GM23248 (cell line): ENCODE results near the gene PDGFRB. TPM values are rescaled to one million over a fixed set of nuclear protein-coding genes. Genes with fewer than 3 reads are reported as not detected.

Experiments used
- DNase-seq: peaks from one replicate; pipeline ENCODE4 v3.0.0-alpha.2; 2015
- H2AFZ ChIP-seq: fragments of 200-600 bp; sonication (generic); 2 replicates; pipeline ENCODE4 v1.6.1; 2016; ENCODE audit warnings: antibody characterized with exemption
- H3F3A ChIP-seq: fragments of 200-600 bp; sonication (generic); 2 replicates; pipeline ENCODE4 v1.6.1; 2016; ENCODE audit warnings: mild to moderate bottlenecking, antibody characterized with exemption, mixed run types; ENCODE audit not compliant: insufficient read depth
- H3K27ac ChIP-seq: fragments of 200-600 bp; sonication (generic); 2 replicates; pipeline ENCODE4 v1.5.1; 2016; ENCODE audit warnings: mild to moderate bottlenecking
- H3K27me3 ChIP-seq: fragments of 200-600 bp; sonication (generic); replicated peaks from 2 replicates; pipeline ENCODE4 v1.6.1; 2016; ENCODE audit warnings: mild to moderate bottlenecking; ENCODE audit not compliant: insufficient read depth
- H3K36me3 ChIP-seq: fragments of 200-600 bp; sonication (generic); 2 replicates; pipeline ENCODE4 v1.6.1; 2016; ENCODE audit warnings: low read depth, mild to moderate bottlenecking
- H3K4me1 ChIP-seq: fragments of 200-600 bp; sonication (generic); 2 replicates; pipeline ENCODE4 v1.6.1; 2016; ENCODE audit warnings: mild to moderate bottlenecking; ENCODE audit not compliant: insufficient read depth
- H3K4me2 ChIP-seq: fragments of 200-600 bp; sonication (generic); one replicate; pipeline ENCODE4 v1.6.1; 2016; ENCODE audit warnings: mild to moderate bottlenecking; ENCODE audit not compliant: unreplicated experiment
- H3K4me3 ChIP-seq: fragments of 200-600 bp; sonication (generic); 2 replicates; pipeline ENCODE4 v1.5.1; 2016; ENCODE audit warnings: mild to moderate bottlenecking
- H3K79me2 ChIP-seq: fragments of 200-600 bp; sonication (generic); 2 replicates; pipeline ENCODE4 v1.6.1; 2016; ENCODE audit warnings: mild to moderate bottlenecking; ENCODE audit not compliant: insufficient read depth
- H3K9ac ChIP-seq: fragments of 200-600 bp; sonication (generic); 2 replicates; pipeline ENCODE4 v1.6.1; 2016; ENCODE audit warnings: mild to moderate bottlenecking
- H3K9me2 ChIP-seq: fragments of 200-600 bp; sonication (generic); 2 replicates; pipeline ENCODE4 v1.6.1; 2016; ENCODE audit warnings: mixed run types, mild to moderate bottlenecking, moderate library complexity; ENCODE audit not compliant: insufficient read depth
- H3K9me3 ChIP-seq: fragments of 200-600 bp; sonication (generic); one replicate; pipeline ENCODE4 v1.6.1; 2017; ENCODE audit warnings: low read depth
- H4K20me1 ChIP-seq: fragments of 200-600 bp; sonication (generic); 2 replicates; pipeline ENCODE4 v1.6.0; 2016; ENCODE audit not compliant: insufficient read depth
- EZH2 ChIP-seq: fragments of 200-600 bp; sonication (generic); IDR thresholded peaks from 2 replicates; pipeline ENCODE4 v1.6.1; 2018; ENCODE audit warnings: antibody characterized with exemption, mild to moderate bottlenecking; ENCODE audit not compliant: insufficient read depth, poor library complexity, severe bottlenecking
- EZH2phosphoT487 ChIP-seq: fragments of 200-600 bp; sonication (generic); IDR thresholded peaks from 2 replicates; pipeline ENCODE4 v1.6.1; 2018; ENCODE audit warnings: antibody characterized with exemption, moderate library complexity, mild to moderate bottlenecking, low read depth; ENCODE audit not compliant: insufficient read depth
- WGBS, 2 experiments: methylation state at CpG; one replicate each; pipeline ENCODE4 v1.1.6; 2015 to 2017; ENCODE audit warnings: low lambda C conversion rate in 2 of 2, low coverage in 1 of 2; ENCODE audit errors: missing lambda C conversion rate in 2 of 2; 5-methylcytosine and 5-hydroxymethylcytosine counted together
- in situ Hi-C: fragments of 300-500 bp; cut with MboI; formaldehyde crosslinking; loops from 2 replicates; pipeline ENCODE4 v1.15.0; 2020
- polyA plus RNA-seq: library from polyadenylated mRNA; unstranded; fragments of >200 nt; fragmentation: Nextera tagmentation; extraction: Ambion mirVana; gene quantifications from 2 replicates; pipeline ENCODE4 v1.2.1, GENCODE V29; 2016
- total RNA-seq: library from RNA; depleted of rRNA; stranded (reverse); fragments of >200 nt; shearing (Covaris generic); gene quantifications from 2 replicates; pipeline ENCODE4 v1.2.3, GENCODE V29; 2014

PDGFRB gene
- total and polyA plus RNA-seq, 2 experiments from 2014 or later = 155 to 205 TPM

DNA sequence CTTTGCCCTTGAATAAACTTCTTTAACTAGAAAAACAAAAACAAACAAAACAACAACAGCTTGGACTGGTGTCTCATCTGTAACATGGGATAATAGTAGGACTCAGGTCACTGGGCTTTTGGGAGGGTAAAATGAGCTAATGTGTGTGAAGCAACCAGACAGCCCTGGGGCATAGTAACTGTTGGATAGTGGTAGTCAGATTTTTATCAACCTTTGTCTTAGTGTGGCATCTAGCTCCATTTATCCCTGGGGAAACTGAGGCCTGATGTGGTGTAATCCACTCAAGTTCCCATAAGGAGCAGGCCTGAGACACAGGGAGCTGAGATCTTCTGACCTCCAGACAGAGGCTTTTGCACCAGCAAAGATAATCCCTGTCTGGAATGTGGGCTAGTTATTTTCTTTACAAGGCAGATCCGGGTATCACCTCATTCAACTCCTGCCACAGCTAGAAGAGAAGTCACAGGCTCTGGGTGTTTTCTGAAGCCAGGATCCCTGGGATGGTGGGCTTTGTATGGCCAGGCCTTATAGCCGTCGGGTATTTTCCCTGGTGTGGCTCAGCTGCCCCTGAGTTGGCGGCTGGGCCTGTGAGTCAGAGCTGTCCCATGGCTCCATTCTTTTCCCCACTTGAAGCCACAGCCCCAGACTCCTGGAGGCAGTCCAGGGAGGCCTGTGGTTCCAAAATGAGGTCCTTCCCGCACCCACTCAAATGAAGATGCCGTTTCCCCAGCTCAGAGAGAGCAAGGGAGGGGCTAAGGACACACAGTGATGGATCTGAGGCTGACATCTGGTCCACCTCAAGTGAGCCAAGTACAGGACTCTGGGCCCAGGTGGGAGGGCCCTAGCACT is 43.2 kb downstream of the PDGFRB start:
- 0 to 3% methylated on average over 6 of the region's 6 CpGs for WGBS, 2 experiments

DNA sequence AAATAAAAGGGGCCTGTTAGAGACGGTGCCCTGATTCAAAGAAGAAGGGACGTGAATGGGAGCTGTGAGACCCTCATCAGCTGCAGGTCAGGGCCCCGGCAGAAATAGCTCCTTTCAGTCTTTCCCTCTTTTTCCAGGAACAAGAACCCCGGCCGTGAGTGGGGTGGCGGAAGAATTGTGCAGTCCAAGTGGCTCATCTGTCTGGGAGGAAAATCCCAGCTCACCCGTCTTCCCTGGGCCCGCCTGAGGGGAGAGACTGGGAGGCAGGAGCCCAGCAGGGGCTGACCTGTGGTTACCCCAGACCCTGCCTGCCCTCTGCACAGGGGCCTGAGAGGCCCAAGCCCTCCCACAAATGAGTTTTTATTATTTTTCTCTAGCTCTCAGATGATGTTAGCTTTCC is 44.5 kb downstream of the PDGFRB start:
- H3K36me3 ChIP-seq = 0 out of 2 replicates have a peak, but pooled peaks cover 4% of the 10 kb centered on the region
- peaks cover 38% of the 10 kb centered on the region for H3K4me1 ChIP-seq
- no peaks in the 10 kb centered on the region for H3K9me3 ChIP-seq
- no peak overlapping the region for H2AFZ ChIP-seq
- no peak overlapping the region for H3K4me2 ChIP-seq
- no peak overlapping the region for H3K9ac ChIP-seq
- H3F3A ChIP-seq = peaks cover 65% of the 10 kb centered on the region
- WGBS, 2 experiments = 80 to 81% methylated on average over 8 of the region's 8 CpGs
- H3K27me3 ChIP-seq = no peaks in the 10 kb centered on the region
- no peak overlapping the region for H3K4me3 ChIP-seq
- no peaks in the 10 kb centered on the region for H4K20me1 ChIP-seq
- H3K27ac ChIP-seq = no peak overlapping the region
- TF ChIP-seq EZH2 (no peak), EZH2phosphoT487 (no peak)
- no peak for DNase-seq
- no peaks in the 10 kb centered on the region for H3K9me2 ChIP-seq
- H3K79me2 ChIP-seq = no peaks in the 10 kb centered on the region
- in situ Hi-C loops = loop anchor here (25.0 kb wide), 1 partner anchor 274 kb away; no protein-coding TSS in a partner anchor

More for the DNA sequence above, 43.2 kb downstream of the PDGFRB start:
- H3K4me2 ChIP-seq = peak overlapping the region; percentile 9
- 0 out of 2 replicates have a peak, but pooled peaks cover 11% of the 10 kb centered on the region for H3K36me3 ChIP-seq
- H3K4me3 ChIP-seq = no peak overlapping the region
- H3K4me1 ChIP-seq = peaks cover 43% of the 10 kb centered on the region
- H3K9me3 ChIP-seq = no peaks in the 10 kb centered on the region
- TF ChIP-seq EZH2phosphoT487 (no peak), EZH2 (no peak)
- H3K27ac ChIP-seq = peak overlapping the region; percentile 88
- H2AFZ ChIP-seq = 0 out of 2 replicates have a peak overlapping the region, but pooled peaks have one; percentile 5
- DNase-seq = peak; percentile 97
- no peaks in the 10 kb centered on the region for H3K27me3 ChIP-seq
- in situ Hi-C loops = loop anchor here (25.0 kb wide), 1 partner anchor 275 kb away; no protein-coding TSS in a partner anchor
- peak overlapping the region; percentile 69 for H3K9ac ChIP-seq
- H3K79me2 ChIP-seq = no peaks in the 10 kb centered on the region
- no peaks in the 10 kb centered on the region for H4K20me1 ChIP-seq
- H3F3A ChIP-seq = peaks cover 67% of the 10 kb centered on the region
- no peaks in the 10 kb centered on the region for H3K9me2 ChIP-seq

DNA sequence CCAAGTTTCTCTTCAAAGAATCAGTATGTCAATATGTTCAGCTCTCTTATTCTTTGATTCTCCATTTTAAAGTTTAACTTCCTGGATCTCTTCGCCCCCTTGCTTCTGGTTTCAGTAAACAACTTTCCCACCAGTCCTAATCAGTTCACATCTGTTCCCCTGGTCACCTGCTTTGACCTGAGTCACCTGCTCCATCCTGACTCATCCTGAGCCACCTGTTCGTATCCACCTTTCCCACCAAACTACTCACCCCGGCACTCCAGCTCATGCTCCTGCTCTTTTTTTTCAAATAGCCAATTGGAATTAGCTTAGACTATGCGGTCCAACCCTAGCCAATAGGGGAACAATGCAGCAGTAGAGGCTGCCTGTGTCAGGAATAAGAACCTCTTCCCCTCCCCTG is 45.7 kb downstream of the PDGFRB start:
- Histone ChIP-seq H3K9me3 (no peaks in the 10 kb centered on the region), H3K9me2 (no peaks in the 10 kb centered on the region), H4K20me1 (no peaks in the 10 kb centered on the region), H3K79me2 (no peaks in the 10 kb centered on the region), H2AFZ (no peak overlapping the region), H3K27me3 (no peaks in the 10 kb centered on the region), H3K4me2 (no peak overlapping the region), H3K9ac (no peak overlapping the region), H3K4me3 (no peak overlapping the region), H3K4me1 (peaks cover 38% of the 10 kb centered on the region), H3K36me3 (no peaks in the 10 kb centered on the region), H3F3A (peaks cover 65% of the 10 kb centered on the region), H3K27ac (no peak overlapping the region)
- WGBS, 2 experiments = 79 to 80% methylated on average over 4 of the region's 4 CpGs
- DNase-seq = no peak
- TF ChIP-seq EZH2 = no peak
- TF ChIP-seq EZH2phosphoT487 = no peak
- in situ Hi-C loops = loop anchor here (25.0 kb wide), 1 partner anchor 273 kb away; no protein-coding TSS in a partner anchor

DNA sequence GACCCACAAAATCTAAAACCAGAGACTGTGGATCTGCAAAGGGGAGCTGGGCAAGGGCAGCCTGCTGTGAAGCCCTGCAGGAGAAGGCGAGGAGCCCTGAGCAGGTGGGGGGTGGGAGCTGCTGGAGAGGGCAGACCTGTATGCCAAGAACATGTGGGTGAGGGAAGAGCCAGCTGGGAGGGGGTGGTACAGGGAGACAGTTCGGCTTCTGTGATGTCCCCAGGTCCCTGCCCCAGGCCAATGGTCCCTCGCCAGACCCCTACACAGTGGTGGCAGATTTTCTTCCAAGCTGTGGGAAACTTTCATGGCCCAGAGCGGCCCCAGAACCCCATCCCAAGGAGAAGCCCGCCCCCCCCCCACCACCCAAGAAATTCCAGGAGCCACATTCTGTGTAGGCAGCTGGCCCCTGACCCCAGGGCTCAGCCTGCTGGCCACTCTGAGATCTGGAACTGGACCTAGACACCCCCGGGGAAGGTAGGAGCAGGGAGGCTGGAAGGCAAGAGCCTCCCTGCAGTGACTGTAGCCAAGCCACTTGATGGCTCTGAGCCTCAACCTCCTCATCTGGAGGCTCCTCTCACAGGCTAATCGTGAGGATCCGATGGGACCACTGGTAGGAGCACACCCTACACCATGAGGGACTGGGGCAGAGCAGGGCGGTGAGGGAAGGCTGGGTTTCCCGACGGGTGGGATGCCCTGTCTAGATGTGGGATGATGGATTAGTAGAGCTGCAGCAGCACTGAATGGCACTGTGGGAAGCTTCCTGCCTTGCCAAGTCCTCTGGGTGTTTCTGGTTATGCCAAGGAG is 46.7 kb downstream of the PDGFRB start:
- H3K9ac ChIP-seq = no peak overlapping the region
- no peak overlapping the region for H3K4me3 ChIP-seq
- H3K4me1 ChIP-seq = peaks cover 37% of the 10 kb centered on the region
- 60 to 70% methylated on average over 7 to 11 of the region's 11 CpGs for WGBS, 2 experiments
- no peaks in the 10 kb centered on the region for H3K27me3 ChIP-seq
- DNase-seq = no peak
- no peaks in the 10 kb centered on the region for H3K79me2 ChIP-seq
- no peaks in the 10 kb centered on the region for H3K9me3 ChIP-seq
- TF ChIP-seq EZH2phosphoT487 (no peak), EZH2 (no peak)
- H3K27ac ChIP-seq = peak overlapping the region; percentile 53; the same call in 1 of the 2 replicates
- no peaks in the 10 kb centered on the region for H3K9me2 ChIP-seq
- in situ Hi-C loops = loop anchor here (25.0 kb wide), 1 partner anchor 272 kb away; no protein-coding TSS in a partner anchor
- peaks cover 59% of the 10 kb centered on the region for H3F3A ChIP-seq
- H4K20me1 ChIP-seq = no peaks in the 10 kb centered on the region
- H3K36me3 ChIP-seq = no peaks in the 10 kb centered on the region
- H3K4me2 ChIP-seq = peak overlapping the region; percentile 16
- H2AFZ ChIP-seq = no peak overlapping the region
